Inflammatory macrophage treated with lipopolysaccharide for 4 hours (primary cell): ENCODE measurements around the gene ULBP1.
"Not testable (repeated sequence)": the region's sequence is repeated elsewhere in the genome, so short reads cannot be mapped to it uniquely, and the experiment has no call there.

Experiments
- DNase-seq: peaks from one replicate; pipeline ENCODE4 v3.0.0-alpha.2; 2020

The ULBP1 gene

DNA sequence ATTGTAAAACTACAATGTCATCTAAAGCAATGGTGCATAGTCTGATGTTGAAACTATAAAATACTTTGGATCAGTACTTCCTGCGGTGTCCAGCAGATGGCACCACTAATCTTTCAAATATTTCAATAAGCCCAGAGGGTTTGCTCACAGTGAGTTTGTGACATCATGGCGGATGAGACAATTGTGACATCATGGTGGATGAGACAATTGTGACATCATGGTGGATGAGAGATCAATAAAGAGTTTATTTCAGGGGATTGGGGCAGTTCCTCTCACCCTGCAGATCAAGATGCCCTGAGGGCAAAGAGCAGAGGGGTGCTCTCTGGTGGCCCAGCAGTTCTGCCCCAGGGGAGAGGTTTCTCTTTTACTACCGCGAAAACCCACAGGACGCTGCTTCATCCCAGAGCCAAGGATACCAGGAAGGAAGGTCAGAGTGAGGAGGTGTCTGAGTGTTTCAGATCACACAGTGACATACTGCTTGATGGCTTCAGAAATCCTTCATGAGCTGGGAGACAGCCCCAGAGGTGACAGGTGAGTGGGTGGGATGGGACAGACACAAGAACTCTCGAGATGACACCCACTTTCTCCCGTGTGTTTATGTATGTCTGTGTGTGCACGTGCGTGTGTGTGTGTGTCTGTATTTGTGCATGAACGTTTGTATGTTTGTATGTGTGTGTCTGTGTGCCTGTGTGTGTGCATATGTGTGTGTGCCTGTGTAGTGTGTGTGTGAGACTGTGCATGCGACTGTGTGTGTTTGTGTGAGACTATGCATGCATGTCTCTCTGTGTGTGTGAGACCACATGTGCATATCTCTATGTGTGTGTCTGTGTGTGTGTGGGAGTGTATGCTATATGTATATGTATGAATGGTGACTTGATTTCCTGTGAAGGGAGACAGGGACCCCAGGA is 29.2 kb upstream of the ULBP1 start:
- DNase-seq: peak; percentile 82

DNA sequence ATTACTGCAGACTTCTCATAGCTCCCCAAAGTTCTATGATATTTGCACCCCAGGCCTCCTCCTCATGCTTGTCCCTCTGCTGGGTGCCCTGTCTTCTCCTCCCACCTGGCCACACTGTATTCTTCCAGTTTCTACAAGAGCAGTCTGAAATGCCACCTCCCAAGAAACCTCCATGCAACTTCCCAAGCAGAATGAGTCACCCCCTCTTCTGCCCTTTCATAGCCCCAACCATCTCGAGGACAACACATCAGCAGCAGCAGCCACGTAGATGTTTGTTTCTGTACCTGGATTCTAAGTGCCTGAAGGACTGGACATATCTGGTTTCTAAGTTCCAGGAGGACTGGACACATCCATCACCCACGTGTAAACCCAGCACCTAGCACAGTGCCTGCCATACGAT is 28.5 kb upstream of the ULBP1 start:
- DNase-seq: no peak

DNA sequence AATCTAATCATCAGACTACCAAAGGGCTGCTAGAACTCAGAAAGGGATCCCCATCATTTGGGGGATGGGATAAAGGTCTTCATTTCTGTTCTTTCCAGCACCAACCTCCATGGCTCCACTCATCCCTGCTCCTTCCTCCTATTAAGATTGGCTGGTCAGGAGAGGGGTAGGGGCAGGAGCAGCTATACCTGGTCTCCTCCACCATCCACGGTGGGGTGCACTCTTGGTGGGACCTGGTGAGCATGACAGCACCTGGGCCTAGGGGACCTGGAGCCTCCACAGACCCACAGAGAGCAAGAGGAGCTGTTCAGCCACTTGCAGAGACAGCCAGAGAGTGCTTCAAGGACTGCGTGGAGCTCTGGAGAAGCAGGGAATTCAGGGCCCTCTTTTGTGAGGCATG is 28.1 kb upstream of the ULBP1 start:
- no peak for DNase-seq

DNA sequence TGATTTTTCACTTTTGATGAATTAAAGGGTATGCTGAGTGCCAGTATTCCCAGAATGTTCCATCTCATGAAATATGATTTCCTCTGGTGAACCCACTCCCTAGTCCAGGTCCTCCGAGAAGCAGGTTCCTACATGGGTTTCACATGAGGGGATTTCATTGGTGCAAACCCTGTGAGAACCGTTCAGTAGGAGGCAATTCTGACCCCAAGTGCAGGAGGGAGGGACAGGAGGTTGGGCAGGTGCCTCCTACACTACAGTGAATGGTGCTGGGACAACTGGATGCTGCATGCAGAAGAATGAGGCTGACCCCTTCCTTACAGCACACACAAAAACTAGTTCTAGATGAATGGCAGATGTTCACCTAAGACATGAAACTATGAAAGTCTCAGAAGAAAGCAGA is 27.0 kb upstream of the ULBP1 start:
- no peak for DNase-seq

DNA sequence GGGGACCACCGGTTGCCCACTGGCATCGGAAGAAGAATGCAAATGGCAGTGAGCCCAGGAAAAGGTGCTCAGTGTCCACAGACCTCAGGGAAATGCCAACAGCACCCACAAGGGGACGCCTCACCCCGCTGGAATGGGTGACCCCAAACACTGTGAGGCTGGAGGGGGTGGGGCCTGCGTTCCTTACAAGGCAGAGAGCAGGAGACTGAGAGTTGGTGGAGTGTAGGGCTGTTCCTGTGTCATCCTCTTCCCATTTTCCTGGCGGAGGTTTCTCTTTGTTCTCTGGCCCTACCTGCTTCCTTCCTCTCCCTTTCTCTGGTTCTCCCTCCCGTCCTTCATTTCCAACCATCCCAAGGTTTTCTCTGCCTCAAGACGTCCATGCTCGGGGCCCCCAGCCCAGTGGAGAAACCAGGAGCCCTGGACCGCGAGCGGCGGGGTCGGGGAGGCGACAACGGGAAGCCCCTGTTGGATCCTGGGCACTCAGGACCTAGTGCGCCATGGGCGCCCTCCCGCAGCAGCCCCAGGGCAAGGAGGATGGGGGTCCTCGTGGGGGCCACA is 25.7 kb upstream of the ULBP1 start:
- DNase-seq: not testable (repeated sequence)

DNA sequence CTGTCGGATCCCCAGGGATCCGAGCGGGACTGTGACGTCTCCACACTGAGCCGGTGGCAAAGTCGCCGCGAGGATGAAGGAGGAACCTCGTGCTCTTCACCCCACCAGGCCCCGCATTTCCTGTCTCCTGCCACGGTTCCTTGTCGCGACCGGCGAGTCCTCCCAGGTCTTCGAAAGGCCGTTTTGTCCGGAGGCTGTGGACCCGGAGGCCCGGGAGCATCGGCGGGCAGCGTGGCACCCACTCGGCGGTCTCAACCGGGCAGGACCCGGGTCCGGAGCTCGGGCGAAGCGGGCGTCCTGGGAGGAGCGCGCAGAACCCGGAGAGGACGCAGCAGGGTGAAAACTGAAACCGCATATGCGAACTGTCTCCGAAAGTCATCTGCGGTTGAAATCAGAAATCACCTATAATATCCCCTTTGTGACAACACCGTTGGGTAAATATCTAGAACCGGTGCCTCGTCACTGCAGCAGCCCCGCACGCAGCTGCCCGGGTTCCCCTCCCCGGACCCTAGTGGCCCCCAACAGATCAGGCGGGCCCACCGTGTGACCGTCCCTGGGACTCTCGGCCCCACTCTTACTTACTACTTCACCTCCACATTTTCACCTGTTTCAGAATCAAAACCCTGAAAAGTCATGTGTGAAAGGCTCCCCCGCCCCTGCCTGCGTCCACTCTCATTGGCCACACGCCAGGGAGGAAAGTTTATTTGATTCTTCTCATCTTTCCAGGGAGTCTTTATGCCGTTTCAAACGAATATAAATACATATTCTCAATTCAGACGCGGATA is 25.0 kb upstream of the ULBP1 start:
- peak; percentile 31 for DNase-seq

DNA sequence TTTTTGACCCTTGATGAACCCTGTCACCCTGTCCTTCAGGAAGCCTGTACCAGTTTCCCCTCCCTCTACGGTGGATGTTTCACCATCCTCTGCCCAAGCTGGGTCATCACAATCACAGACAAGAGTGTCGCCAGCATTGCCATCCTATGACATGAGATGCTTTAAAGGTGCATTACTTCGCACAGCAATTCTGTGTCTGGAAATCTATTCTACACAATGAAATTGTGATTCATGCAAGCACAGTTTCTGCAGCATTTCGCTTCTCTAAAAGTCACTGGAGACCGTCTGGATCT is 24.4 kb upstream of the ULBP1 start:
- no peak for DNase-seq

DNA sequence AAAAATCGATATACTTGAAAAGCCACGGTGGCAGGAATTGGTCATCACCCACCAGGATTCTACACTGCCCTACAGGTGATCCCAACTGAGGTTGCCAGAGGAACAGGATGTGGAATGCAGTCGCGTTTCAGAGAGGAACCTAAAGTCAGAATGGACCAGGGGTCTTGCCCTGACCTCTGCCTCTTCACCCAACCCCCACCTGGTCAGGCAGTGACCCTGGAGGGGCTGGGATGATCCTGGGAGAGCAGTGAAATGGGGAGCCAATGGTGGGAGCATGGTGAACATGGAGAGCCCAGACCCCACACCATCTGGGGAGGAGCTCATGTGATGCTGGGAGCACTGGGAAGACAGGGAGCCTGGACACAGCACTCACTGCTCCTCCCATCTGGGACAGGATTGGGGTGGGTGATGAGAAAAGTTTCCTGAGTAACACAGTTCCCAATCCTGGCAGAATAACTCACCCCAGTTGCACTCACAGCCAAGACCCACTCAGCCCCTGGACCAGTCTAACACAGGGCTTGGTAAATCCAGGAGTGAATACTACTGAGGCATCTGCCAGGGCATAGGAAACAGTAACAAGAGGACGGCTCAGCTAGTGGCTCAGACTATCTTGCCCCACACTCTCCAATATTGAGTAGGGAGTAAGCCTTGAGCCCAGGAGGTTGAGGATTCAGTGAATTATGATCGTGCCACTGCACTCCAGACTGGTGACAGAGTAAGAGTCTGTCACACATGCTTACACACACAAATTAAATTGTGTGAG is 23.7 kb upstream of the ULBP1 start:
- DNase-seq: no peak

DNA sequence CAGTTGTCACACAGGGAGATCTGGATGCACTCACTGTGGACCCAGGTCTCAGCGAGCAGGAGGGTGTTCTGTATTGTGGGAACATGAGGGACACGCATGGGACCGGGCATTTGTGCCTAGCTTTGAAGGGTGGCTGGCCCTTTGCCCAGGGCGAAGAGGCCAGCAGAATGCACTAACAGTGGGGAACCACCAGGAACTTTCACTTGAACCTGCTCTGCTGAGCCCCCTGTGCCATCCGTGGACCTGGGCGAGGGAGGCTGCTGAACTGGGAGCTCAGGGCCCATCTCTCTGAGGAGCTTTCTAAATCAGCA is 23.1 kb upstream of the ULBP1 start:
- no peak for DNase-seq

DNA sequence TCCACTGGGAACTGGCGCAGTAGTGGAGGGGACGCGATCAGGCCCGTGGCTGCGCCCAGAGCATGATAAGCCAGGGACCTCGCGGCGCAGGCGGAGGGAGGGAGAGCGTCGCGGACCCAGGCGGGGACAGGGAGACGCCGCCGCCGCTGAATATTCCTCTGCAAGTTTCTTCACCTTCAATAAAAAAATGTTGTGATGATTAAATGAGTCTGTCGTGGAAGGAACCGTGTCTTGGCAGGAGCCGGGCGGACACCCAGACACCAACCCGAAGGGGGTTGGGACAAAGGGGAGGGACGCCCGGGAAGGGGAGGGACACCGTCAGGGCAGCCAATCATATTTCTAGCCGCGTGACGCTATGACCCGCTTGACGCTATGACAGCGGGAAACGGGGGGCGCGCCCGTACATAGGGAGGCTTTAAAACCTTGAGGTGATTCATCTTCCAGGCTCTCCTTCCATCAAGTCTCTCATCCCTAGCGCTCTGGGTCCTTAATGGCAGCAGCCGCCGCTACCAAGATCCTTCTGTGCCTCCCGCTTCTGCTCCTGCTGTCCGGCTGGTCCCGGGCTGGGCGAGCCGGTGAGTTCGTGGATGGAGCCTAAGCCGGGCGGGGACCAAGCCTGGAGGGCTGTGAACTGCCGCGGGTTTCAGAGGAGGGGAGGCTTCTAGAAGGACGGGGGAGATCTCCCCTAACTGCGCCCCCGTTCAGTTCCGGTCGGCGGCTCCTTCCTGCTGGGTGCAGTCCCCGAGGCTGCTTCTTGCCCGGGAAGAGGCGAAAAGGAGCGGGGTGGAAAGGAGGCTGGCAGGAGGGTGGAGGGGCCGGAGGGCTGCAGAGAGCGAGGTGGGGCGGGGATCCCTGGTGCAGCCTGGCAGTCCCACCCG is 21.9 kb upstream of the ULBP1 start, which contains the start of gene ULBP2:
Gene ULBP2 (plus strand): TSS at position 432 of the 878 bp plus-strand sequence. CDS start 59 bp downstream, at position 491.
- DNase-seq: peak; percentile 89

DNA sequence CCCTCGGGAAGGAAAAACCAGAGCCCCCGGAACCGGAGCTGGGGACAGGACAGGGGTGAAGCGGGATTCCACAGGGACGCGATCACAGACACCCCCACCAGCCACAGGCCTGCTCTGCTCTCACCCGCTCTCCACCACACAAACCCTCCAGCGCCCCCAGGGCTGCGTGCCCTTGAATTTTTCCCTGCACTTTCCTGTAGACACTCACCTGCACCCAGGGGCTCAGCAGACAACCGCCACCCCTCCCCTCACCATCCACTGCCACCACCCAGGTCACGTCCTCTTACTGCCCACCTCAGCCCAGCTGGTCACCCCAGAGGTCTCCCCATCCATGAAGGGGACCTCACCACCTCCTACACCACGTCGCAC is 21.3 kb upstream of the ULBP1 start:
- DNase-seq: no peak

DNA sequence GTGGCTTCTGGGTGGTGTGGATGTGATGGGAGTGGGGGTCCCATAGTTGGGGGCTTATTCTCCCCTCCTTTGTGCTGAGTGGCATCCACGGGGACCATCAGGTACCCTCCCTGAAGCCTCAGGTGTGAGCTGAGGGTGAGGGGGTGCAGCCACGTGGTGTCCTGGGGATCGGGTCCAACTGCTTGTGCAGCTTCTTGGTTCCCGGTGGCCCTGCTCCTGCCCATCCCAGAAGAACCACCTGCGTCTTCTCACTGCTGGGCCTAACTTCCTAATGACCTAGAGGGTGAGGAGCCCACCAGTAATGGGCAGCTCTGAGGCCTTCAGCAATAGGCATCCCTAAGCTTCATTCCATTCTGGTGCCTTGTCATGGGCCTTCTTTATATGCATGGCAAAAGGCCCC is 20.4 kb upstream of the ULBP1 start:
- DNase-seq: not testable (repeated sequence)

DNA sequence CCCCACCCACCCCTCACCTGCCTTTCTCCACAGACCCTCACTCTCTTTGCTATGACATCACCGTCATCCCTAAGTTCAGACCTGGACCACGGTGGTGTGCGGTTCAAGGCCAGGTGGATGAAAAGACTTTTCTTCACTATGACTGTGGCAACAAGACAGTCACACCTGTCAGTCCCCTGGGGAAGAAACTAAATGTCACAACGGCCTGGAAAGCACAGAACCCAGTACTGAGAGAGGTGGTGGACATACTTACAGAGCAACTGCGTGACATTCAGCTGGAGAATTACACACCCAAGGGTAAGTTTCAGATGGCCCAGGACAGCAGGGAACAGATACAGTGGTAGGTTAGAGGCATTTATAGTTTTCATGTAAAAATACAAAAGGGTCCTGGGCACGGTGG is 18.5 kb upstream of the ULBP1 start:
- DNase-seq: not testable (repeated sequence)

DNA sequence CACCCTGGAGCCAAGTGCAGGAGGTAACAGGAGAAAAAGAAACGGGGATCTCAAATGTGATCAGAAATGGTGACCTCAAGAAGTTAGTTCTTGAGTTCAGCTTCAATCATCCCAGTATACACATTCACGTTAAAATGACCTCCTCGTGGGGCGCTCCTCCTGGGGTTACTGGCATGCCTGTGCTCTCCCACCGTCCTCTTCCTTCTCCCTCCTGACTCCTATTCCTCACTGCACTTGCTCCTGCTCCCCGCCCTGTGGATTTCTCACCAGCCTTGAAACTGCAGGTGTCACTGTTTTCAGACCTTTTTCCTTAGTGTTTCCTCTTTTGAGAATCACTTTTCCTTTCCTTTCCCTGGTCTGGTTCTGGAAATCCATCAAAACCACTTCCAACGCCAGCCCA is 17.1 kb upstream of the ULBP1 start:
- DNase-seq: not testable (repeated sequence)

DNA sequence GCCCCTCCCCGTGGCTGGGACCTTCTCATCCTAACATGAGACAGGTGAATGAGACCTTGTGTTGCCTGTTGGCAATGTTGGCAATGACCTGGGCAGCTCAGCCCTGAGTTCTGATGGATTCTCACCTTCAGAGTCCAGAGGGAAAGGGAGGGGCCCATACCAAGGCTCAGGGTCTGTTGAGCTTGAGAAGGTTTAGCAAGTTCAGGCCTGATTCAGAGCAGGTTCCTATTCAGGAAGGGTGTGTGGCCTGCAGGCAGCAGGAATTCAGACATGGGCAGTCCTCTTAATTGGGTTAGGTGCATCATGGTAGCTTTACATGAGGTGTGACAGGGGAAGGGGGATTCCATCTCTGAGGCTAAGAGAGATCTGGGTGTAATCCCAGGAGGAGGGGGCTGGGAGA is 16.2 kb upstream of the ULBP1 start:
- DNase-seq: not testable (repeated sequence)

DNA sequence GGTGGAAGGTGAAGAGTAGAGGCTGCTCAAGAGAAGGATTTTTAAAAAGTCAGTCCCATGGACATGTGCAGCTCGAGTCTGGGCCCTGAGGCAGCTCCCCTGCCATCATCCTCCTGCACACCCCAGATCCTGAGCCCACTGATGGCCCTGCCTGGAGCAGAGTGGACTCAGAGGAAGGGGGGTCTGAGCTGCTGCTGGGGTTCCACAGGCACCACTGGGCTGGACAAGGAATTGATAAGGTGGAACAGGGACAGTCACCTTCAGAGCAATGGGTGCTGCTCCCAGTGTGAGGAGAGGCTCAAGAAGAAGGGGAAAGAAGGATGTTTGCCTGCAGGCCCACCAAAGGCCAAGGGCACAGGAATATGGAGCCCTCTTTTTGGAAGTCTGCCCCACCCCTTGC is 15.7 kb upstream of the ULBP1 start:
- DNase-seq: no peak

DNA sequence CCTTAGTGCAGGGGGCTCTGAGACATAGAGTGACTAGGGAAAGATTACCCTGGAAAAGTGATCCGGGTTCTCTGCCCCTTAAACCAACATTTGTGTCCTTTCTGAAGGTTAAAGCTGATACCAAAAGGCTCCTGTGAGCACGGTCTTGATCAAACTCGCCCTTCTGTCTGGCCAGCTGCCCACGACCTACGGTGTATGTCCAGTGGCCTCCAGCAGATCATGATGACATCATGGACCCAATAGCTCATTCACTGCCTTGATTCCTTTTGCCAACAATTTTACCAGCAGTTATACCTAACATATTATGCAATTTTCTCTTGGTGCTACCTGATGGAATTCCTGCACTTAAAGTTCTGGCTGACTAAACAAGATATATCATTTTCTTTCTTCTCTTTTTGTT is 15.1 kb upstream of the ULBP1 start:
- DNase-seq: no peak

DNA sequence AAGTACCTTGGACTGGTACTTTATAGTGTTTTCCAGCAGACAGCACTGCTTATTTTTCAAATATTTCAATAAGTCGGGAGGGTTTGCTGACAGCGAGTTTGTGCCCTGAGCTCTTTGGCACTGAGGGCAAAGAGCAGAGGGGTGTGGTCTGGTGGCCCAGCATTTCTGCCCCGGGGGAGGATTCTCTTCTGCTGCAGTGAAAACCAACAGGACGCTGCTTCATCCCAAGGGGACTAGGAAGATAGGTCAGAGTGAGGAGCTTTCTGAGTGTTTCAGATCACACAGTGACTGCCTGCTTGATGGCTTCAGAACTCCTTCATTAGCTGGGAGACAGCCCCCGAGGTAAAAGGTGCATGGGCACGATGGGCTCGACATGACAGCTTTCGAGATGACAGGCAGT is 13.3 kb upstream of the ULBP1 start:
- DNase-seq: no peak

DNA sequence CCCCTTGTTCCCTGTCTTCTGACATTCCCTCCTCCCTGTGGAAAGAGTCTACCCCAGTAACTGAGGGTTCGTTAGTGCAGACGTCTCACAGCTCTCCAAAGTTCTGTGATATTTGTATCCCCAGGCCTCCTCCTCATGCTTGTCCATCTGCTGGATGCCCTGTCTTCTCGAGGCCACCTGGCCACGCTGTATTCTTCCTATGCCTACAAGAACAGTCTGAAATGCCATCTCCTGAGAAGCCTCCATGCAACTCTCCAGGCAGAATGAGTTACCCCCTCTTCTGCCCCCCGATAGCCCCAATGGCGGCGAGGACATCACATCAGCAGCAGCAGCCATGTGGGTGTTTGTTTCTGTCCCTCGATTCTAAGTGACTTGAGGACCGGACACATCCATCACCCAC is 12.6 kb upstream of the ULBP1 start:
- DNase-seq: no peak

DNA sequence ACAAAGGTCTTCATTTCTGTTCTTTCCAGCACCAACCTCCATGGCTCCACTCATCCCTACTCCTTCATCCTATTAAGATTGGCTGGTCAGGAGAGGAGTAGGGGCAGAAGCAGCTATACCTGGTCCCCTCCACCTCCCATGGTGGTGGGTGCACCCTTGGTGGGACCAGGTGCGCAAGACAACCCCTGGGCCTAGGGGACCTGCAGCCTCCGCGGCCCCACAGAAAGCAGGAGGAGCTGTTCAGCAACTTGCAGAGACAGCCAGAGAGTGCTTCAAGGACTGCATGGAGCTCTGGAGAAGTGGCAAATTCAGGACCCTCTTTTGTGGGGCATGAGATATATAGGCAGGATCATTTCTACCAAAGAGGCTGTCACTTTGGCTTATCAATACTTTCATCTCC is 12.1 kb upstream of the ULBP1 start:
- no peak for DNase-seq

DNA sequence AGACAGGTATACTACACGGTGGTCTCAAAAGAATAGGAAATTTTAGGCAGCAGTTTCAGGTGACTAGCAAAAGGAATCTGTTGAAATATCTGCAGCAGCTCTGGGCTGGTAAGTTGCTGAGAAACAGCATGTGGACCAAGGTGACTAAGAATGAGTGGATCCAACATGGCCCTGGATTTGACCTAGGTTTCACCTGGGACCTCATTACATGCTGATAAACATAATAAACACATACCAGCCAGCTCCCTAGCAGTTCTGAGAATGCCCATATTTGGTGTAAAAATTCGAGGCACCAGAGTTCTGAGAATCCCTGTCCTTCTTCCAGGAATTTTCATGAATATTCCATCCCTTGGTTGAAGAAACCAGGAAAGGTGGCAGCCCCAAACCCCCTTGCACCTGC is 10.4 kb upstream of the ULBP1 start:
- DNase-seq: not testable (repeated sequence)

DNA sequence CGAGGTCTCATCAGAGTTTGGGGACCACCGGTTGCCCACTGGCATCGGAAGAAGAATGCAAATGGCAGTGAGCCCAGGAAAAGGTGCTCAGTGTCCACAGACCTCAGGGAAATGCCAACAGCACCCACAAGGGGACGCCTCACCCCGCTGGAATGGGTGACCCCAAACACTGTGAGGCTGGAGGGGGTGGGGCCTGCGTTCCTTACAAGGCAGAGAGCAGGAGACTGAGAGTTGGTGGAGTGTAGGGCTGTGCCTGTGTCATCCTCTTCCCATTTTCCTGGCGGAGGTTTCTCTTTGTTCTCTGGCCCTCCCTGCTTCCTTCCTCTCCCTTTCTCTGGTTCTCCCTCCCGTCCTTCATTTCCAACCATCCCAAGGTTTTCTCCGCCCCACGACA is 9.8 kb upstream of the ULBP1 start:
- not testable (repeated sequence) for DNase-seq
